ENCODE results near the gene UBASH3A. TPM values are rescaled to one million over a fixed set of nuclear protein-coding genes. Genes with fewer than 3 reads are reported as not detected.

UBASH3A gene
- total and polyA plus RNA-seq, 12 donors = 0.09 to 1.2 (median 0.44) TPM; not detected in 2

- intact Hi-C loops (cut with DNase I) = no loop called here
- Histone ChIP-seq H3K9me3 (replicated peaks in 1 of 3) (no peaks in the 10 kb centered on the region), H3K4me3 (no peak overlapping the region), H3K27me3 (no peaks in the 10 kb centered on the region), H3K4me1 (replicated peaks in 1 of 2) (no peaks in the 10 kb centered on the region), H3K27ac (no peak overlapping the region), H3K36me3 (replicated peaks in 1 of 2) (no peaks in the 10 kb centered on the region)
- 84 to 92% (median 85%) methylated on average over 25 of the region's 25 CpGs for WGBS, 4 donors
- TF ChIP-seq CTCF (IDR thresholded peaks at IDR 0.05) (no peak), POLR2A (IDR thresholded peaks at IDR 0.05) (no peak)
- no peak for DNase-seq
These were observed 34.9 kb downstream of the UBASH3A start for GRCh38 chr21:42438316-42439205.

GRCh38 chr21:42439284-42440186, 35.8 kb downstream of the UBASH3A start:
- Histone ChIP-seq H3K36me3 (replicated peaks in 1 of 2) (no peaks in the 10 kb centered on the region), H3K27me3 (no peaks in the 10 kb centered on the region), H3K9me3 (replicated peaks in 1 of 3) (no peaks in the 10 kb centered on the region), H3K4me1 (replicated peaks in 1 of 2) (no peaks in the 10 kb centered on the region), H3K27ac (no peak overlapping the region), H3K4me3 (no peak overlapping the region)
- no peak for TF ChIP-seq POLR2A (IDR thresholded peaks at IDR 0.05)
- no peak for DNase-seq
- intact Hi-C loops (cut with DNase I) = no loop called here
- 79 to 83% (median 81%) methylated on average over 17 of the region's 17 CpGs for WGBS, 4 donors

- H3K27ac ChIP-seq = no peak overlapping the region
- no peak for TF ChIP-seq CTCF (IDR thresholded peaks at IDR 0.05)
- TF ChIP-seq POLR2A (IDR thresholded peaks at IDR 0.05) = no peak
- intact Hi-C loops (cut with DNase I) = no loop called here
- no peak overlapping the region for H3K4me3 ChIP-seq
- no peaks in the 10 kb centered on the region for H3K4me1 ChIP-seq (replicated peaks in 1 of 2)
- 85 to 87% (median 87%) methylated on average over 12 of the region's 12 CpGs for WGBS, 4 donors
- H3K27me3 ChIP-seq = no peaks in the 10 kb centered on the region
- no peaks in the 10 kb centered on the region for H3K36me3 ChIP-seq (replicated peaks in 1 of 2)
- no peaks in the 10 kb centered on the region for H3K9me3 ChIP-seq (replicated peaks in 1 of 3)
- no peak for DNase-seq
These were observed 36.6 kb downstream of the UBASH3A start for GRCh38 chr21:42440187-42440792.

- Histone ChIP-seq H3K36me3 (replicated peaks in 1 of 2) (no peaks in the 10 kb centered on the region), H3K4me1 (replicated peaks in 1 of 2) (no peaks in the 10 kb centered on the region), H3K27me3 (no peaks in the 10 kb centered on the region), H3K4me3 (no peak overlapping the region), H3K9me3 (replicated peaks in 1 of 3) (no peaks in the 10 kb centered on the region), H3K27ac (no peak overlapping the region)
- WGBS, 4 donors = 75 to 80% (median 80%) methylated on average over 6 of the region's 6 CpGs
- no peak for DNase-seq
- intact Hi-C loops (cut with DNase I) = no loop called here
- TF ChIP-seq POLR2A (IDR thresholded peaks at IDR 0.05) (no peak), CTCF (IDR thresholded peaks at IDR 0.05) (no peak)
These were observed 38.3 kb downstream of the UBASH3A start for GRCh38 chr21:42441963-42442362.
